ENCODE measurements around the gene ETFRF1.

DNA sequence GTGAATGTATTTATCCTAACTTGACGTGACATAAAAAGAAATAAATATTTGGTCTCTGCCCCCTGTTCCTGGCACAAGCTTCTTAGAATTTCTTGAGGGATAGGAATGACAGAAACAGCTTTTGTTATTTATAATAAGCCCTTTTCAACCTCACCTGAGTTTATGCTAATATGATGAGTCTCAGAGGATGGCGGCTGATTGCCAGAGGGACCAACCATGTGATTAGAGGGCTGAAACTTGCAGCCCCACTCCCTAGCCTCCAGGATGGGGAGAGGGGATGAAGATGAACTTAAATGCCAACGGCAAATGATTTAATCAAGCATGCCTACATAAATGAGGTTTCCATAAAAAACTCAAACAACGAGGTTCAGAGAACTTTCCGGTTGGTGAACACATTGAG is 43.0 kb upstream of the ETFRF1 start:
- TF ChIP-seq, protein P1, sequence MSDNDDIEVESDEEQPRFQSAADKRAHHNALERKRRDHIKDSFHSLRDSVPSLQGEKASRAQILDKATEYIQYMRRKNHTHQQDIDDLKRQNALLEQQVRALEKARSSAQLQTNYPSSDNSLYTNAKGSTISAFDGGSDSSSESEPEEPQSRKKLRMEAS (IDR thresholded peaks at IDR 0.05) = no peak
- TF ChIP-seq HDAC6 (IDR thresholded peaks at IDR 0.05; ENCODE audit: low read depth, low read length) (no peak), GABPA (IDR thresholded peaks at IDR 0.05; ENCODE audit: borderline replicate concordance, insufficient read depth, low read length) (no peak), TAF7 (optimal IDR thresholded peaks at IDR 0.05; ENCODE audit: borderline replicate concordance, low read depth, low read length) (no peak)

Measured in H1 (cell line).